ENCODE data around the gene PCBP3.

DNA sequence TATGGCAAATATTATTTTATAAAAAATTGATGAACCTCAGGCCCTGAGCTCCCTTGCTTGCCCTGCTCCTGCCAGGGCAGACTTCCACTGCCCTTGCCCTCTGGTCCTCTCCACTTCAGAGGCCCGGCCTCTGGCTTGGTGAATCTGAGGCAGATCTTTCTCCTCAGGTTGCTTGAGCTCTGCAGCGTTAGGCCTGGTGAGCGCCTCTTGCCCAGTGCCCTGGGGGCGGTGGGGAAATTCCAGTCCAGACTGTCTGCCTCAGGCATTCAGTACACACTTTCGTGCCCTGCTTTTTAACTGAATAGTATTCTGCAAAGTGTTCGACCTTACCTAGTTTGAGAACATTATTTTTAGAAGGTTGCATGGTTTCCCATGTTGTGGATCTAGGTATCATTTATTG, 98.2 kb downstream of the PCBP3 start:
- no peak for TF ChIP-seq CTCF (IDR thresholded peaks at IDR 0.05; ENCODE audit: poor library complexity, severe bottlenecking)
- no peak for TF ChIP-seq EZH2 (IDR thresholded peaks at IDR 0.05; ENCODE audit: borderline replicate concordance, insufficient read depth, low read length, poor library complexity, severe bottlenecking)
- no peak for TF ChIP-seq REST (IDR thresholded peaks at IDR 0.05; ENCODE audit: borderline replicate concordance)
- TF ChIP-seq POLR2AphosphoS5 (IDR thresholded peaks at IDR 0.05) = no peak
- TF ChIP-seq EP300 (conservative IDR thresholded peaks at IDR 0.05; ENCODE audit: poor library complexity, severe bottlenecking) = no peak
- no peak for TF ChIP-seq TAF1 (IDR thresholded peaks at IDR 0.05; ENCODE audit: low read depth)

All from neural cell (in vitro differentiated cells).